Stimulated activated CD4-positive, alpha-beta T cell treated with anti-CD3 and anti-CD28 coated beads, Interleukin-2, amount 100 ng/mL, for 24 hours (primary cell): ENCODE results near the gene NDUFS8.

Source experiments
- DNase-seq, 2 donors: peaks; one replicate each; pipeline ENCODE4 v3.0.0-alpha.2; 2020

Gene NDUFS8

GRCh38 chr11:68052137-68052873 is 21.8 kb downstream of the NDUFS8 start:
- DNase-seq, result no peak

- no peak for DNase-seq
Measured at GRCh38 chr11:68053117-68053516, 22.6 kb downstream of the NDUFS8 start.

- DNase-seq, result no peak
Measured at GRCh38 chr11:68053981-68054812, 23.7 kb downstream of the NDUFS8 start.

- no peak for DNase-seq
Measured at GRCh38 chr11:68056317-68057285, 26.1 kb downstream of the NDUFS8 start.

DNA sequence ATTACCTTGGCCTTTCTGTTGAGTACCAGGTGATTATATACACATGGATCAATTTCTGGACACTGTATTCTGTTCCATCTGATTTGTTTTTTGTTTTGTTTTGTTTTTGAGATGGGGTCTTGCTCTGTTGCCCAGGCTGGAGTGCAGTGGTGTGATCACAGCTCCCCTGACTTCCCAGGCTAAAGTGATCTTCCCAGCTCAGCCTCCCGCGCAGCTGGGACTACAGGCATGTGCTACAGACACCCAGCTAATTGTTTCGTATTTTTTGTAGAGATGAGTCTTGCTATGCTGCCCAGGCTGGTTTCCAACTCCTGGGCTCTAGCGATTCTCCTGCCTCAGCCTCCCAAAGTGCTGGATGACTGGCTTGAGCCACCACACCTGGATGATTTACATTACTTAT is 27.3 kb downstream of the NDUFS8 start:
- DNase-seq, result no peak

DNA sequence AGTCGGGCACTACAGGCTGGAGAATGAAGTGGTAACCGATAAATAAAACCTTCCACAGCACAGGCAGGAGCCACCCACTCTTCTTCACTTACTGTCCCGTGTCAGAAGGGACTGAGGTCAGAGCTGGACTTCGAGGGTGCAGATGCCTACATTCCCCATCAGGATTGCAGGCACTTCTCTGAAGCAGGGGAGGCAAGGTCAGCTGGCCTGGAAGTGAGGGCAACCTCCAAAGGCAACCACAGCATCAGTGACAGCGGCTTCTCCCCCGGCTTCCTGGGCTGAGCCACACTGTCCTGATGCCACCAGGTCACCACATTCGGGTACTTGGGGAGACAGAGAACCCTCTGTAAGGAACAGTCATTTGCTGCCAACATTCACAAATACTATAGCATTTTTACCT is 31.0 kb downstream of the NDUFS8 start:
- DNase-seq, result no peak

- DNase-seq, result no peak
Measured at GRCh38 chr11:68064926-68065325, 34.4 kb downstream of the NDUFS8 start.

- no peak for DNase-seq
Measured at GRCh38 chr11:68065841-68066240, 35.4 kb downstream of the NDUFS8 start.

- DNase-seq, result no peak
Measured at GRCh38 chr11:68066742-68067141, 36.3 kb downstream of the NDUFS8 start.

- DNase-seq, result no peak
Measured at GRCh38 chr11:68067991-68068390, 37.5 kb downstream of the NDUFS8 start.

DNA sequence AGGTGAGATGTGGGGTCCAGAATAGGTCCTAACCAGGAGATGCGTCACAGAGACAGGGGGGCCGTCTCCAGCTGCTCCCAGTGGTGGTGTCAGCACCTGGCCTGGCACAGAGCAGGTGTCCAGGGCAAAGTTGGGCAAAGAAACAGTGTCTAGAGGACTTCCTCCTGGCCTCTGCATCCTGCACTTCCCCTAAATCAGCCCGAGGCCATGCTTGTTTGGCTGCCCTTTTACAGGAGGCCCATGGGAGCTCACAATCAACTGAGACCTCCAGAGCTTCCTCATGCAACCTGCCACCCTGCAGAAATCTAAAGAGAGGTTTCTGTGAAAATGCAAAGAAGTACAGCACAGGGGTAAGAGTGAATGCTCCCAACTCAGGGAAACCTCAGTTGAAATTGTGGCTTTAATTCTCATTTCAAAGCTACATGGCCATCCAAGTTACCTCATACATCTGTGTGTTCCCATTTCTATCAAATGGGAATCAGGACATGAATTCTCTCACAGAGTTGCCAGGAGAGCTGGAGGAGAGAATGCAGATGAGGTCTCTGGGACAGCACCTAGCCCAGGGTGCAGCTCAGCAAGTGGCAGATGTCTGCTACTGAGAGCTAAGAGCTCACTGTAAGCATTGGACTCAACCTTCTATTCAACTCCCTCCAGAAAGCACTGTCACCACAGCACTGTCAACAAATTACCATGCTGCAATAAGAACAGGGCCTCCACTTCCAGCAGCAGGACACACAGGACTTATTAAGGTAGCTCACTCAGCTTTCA is 41.0 kb downstream of the NDUFS8 start:
- DNase-seq, result no peak

DNA sequence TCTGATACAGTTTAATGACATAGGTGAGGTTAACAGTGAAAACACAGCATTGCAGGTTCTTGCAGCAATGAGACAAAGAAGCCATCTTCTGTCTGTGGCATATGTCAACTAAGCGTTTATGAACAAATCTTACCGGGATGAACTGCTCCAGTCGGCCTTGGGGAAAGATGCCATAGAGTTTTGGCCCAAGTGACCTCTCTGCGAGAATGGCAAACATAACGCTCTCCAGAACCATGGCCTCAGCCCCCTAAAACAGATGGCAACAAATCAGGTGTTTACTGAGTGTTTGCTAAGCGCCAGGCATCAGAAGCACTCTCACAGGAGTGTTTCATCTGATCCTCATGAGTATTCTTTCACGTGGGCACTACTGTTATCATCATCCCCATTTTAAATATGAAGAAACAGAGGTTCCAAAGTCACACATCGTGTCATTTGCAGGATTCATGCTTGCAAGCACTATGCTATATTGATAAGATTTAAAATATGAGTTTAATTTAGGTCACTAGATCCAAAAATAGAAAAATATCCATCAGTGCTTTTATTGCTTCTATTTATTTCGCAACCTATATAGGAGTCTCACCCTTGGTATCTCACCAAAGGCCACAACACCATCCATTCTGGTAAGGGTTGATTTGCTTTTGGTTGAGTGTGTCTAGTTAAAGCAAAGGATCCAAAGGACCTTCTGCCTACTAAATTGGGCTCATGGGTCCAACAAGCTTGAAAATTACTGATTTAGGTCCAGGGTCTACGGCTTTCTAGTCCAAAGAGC is 44.3 kb downstream of the NDUFS8 start:
- DNase-seq, result no peak

- DNase-seq, result no peak
Measured at GRCh38 chr11:68076371-68077042, 46.0 kb downstream of the NDUFS8 start.

- DNase-seq, result no peak
Measured at GRCh38 chr11:68077617-68078582, 47.4 kb downstream of the NDUFS8 start.

DNA sequence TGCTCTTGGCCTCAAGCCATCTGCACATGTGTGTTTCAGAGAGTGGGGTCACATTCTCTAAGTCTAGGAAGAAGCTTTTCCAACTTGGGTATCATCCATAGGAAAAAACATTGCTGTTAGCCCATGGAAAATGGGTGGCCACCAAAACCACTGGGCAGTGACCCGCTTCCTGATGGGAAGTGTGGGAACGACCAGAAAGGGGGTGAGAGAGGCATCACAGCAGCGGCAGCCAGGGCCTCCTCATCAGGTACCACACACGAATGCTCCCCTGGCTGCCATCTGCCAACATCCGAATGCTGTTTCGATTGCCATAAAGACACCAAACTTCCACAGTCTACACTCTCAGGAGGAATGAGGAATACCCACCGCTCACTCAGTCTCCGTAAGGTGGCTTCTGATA is 50.4 kb downstream of the NDUFS8 start:
- DNase-seq, result no peak

- no peak for DNase-seq
Measured at GRCh38 chr11:68081691-68082090, 51.2 kb downstream of the NDUFS8 start.

GRCh38 chr11:68082481-68082880 is 52.0 kb downstream of the NDUFS8 start:
- no peak for DNase-seq

DNA sequence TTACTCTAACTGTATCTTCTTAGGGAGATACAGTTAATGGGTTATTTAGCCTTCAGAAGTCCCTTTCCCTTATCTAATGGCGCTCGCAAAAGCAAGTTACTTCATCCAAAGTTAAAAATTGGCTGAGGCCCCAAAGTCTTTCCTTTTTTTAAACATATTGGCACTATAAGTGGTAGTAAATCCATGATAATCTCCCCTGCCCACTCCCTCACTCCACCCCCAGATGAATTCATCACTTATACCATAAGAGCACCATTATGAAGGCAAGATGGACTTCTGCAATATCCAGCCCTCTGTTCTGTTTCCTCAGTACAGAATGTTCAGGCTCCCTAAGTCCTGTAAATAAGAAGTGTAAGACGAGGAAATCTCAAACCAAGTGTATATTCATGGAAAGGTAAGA is 53.0 kb downstream of the NDUFS8 start:
- no peak for DNase-seq
